CD1c-positive myeloid dendritic cell (primary cell): ENCODE results near the gene DHX35.
A peak's percentile ranks its signal among the peaks of the same experiment; 100 is the strongest.
"Not testable (repeated sequence)": the region's sequence is repeated elsewhere in the genome, so short reads cannot be mapped to it uniquely, and the experiment has no call there.

Experiments
- DNase-seq: peaks from one replicate; pipeline ENCODE4 v3.0.0-alpha.2; 2016; ENCODE audit errors: extremely low spot score

Gene DHX35

DNA sequence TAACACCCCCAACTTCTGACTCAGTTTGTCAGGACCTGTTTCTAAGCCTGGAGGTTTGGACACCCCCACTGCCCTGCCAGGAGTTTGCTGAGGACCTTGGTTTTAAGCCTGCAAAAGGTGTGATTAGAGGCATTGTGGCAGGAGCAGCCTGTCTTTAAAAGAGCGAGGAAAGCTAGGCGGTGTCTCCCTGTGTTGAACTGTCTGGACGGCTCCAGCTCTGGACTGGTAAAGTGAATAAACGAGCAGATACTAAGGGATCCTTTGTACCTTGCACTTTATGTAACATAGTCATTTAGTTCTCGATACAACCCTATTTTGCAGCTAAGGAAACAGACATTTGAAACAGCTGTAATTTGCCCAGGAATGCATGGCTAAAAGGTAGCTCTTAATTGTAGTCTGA is 21.5 kb upstream of the DHX35 start:
- no peak for DNase-seq

GRCh38 chr20:38941726-38942389 is 20.3 kb upstream of the DHX35 start:
- no peak for DNase-seq

- DNase-seq = no peak
Measured at GRCh38 chr20:38945012-38945411, 17.1 kb upstream of the DHX35 start.

GRCh38 chr20:38946836-38947235 is 15.3 kb upstream of the DHX35 start:
- no peak for DNase-seq

DNA sequence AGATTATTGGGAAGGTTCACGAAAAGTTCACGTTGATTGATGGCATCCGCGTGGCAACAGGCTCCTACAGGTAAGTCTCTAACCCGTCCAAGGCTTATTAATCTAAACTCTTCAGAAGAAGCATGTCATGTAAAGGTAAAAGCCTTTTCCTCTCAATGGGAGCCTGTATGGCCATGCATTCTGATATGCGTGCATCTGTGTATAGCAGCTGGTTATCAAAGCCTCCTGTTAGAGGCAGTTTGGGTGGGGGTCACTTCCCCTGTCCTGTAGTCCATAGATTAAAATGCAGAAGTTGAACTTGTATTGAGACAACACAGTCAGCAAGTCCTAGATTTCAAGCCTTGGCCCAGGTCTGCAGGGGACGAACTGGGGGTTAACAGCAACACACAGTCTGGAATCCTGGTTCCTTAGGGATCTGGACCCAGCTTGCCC is 14.2 kb upstream of the DHX35 start:
- no peak for DNase-seq

DNA sequence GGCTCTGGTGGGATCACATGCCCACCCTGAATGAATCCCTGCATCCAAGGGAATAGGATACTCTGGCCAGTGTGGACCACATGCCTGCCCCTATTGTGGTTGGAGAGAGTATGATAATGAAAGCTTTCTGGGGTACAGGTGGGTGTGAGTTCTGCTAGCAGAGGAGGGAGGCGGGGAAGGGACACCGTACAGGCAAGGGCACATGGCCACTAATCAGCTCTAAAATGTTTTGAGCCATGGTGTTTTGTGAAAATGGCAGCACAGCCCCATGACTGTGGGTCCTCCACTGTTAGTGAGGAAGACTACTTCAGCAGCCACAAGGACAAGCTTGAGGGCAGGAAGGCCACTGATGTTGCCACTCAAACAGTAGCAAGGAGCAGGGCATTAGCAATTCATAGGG is 11.9 kb upstream of the DHX35 start:
- no peak for DNase-seq

- no peak for DNase-seq
Measured at GRCh38 chr20:38951611-38952010, 10.5 kb upstream of the DHX35 start.

GRCh38 chr20:38952153-38952552 is 10.0 kb upstream of the DHX35 start:
- no peak for DNase-seq

- DNase-seq = no peak
Measured at GRCh38 chr20:38953630-38954340, 8.4 kb upstream of the DHX35 start.

- no peak for DNase-seq
Measured at GRCh38 chr20:38957235-38957876, 4.8 kb upstream of the DHX35 start.

DNA sequence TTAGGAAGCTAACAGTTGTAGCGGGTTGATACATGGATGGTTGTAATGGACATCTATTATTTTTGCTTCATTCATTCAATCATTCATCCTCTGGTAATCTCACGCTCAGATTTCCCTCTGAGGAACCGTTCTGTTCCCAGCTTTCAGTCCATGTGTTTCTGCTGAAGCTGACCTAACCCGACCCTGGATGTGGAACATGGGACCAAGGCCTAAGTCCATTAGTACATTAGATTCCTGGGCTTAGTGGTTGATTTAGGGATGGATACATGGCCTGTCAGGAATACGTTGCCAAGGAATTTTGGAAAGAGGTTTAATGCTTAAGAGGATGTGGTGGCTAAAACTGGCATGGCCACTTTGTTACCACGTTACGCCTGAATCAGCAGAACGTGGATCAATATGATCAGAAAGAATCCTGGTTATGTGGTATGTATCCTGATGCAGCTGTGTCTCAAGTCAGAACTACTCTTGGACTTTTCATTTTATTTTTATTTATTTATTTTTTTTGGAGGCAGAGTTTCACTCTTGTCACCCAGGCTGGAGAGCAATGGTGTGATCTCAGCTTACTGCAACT is 4.1 kb upstream of the DHX35 start:
- DNase-seq = no peak

DNA sequence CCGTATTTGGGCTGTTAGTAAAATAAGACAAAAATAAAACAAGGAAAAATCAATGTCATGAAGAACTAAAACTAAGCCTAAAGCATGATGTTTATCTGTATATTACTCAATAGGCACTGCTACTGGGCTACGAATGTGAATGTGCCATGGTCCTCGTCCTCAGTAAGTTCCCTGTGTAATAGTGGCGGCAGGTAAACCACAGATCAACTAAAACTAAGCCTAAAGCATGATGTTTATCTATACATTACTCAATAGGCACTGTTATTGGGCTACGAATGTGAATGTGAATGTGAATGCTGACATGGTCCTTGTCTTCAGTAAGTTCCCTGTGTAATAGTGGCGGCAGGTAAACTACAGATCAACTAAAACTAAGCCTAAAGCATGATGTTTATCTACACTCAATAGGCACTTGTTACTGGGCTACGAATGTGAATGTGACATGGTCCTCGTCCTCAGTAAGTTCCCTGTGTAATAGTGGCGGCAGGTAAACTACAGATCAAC is 1.9 kb upstream of the DHX35 start:
- not testable (repeated sequence) for DNase-seq

DNA sequence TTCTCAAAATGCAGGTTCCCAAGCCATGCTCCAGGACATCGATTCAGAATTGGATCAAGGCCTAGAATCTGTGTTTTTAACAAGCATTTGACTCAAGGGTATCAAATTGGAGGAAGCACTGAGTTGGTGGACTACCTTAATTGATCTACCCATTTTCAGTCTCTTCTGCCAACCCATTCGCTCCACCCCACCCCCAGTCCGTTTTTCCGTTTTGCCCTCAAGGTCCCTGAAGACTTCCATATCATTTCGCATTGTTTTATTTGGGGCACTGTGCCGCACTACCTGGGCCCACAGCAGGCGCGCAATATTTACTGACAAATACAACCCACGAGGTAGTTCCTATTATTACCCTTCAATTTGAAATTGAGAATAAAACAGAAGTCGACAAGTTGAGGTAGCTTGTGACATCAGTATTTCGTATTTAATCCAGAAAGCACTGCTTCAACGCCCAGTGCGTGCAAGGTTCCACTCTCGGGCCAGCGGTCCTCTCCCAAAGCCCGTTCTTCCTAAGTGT is 557 bp upstream of the DHX35 start:
- no peak for DNase-seq

GRCh38 chr20:38962928-38963401 is 821 bp downstream of the DHX35 start:
- peak; percentile 46 for DNase-seq

DNA sequence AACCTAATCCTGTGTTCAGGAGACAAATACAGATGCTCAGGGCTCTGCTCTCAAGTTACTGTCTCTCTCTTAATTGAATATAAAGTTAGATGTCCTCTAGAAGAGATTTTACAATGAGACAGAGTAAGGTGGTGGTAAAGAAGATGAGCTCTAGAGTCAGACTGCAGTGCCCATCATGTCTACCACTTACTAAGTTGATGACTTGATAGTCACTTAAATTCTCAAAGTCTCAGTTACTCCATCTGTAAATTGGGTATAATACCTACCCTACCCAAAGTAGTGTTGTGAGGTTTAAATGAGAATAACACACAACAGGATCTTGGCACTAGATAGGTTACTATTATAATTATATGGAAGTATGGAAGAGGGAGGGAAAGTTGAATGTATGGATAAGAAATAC is 1.6 kb downstream of the DHX35 start:
- DNase-seq = no peak

- DNase-seq = no peak
Measured at GRCh38 chr20:38965264-38965663, 3.1 kb downstream of the DHX35 start.

DNA sequence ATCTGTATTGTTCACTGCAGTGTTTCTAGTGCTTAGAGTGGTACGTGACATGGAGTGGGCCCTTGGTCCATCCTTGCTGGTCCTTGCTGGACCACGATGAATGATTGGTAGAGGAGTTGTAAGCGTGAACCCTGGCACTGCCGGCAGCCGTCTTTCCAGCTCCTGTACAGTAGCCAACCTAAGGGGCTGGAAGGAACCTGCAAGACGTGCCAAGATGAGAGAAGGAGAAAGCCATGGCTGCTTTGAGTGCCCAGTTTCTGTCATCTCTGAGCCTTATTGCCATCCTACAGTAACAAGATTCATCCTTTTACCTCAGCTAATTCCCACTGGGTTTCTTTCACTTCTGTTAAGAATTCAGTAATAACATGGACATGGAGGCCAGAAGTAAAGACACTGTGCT is 5.9 kb downstream of the DHX35 start:
- DNase-seq = no peak

DNA sequence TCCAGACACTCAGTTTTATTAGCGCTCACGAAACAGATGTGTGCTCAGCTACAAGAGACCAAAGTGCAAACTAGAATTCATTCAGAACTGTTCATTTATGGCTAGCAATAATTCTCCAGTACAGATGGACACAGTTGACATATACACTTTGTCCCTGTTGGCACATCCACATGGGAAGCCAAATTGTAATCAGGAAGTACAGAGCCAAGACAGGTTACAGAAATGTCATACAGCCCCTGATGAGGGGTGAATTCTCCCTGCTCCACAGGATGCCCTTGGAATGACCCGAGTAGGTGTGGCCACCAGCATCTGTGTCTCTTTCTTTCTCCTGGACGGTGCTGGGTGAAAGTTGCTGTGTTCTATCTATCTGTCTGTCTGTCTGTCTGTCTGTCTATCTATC is 7.6 kb downstream of the DHX35 start:
- no peak for DNase-seq

- DNase-seq = no peak
Measured at GRCh38 chr20:38970302-38970701, 8.2 kb downstream of the DHX35 start.

DNA sequence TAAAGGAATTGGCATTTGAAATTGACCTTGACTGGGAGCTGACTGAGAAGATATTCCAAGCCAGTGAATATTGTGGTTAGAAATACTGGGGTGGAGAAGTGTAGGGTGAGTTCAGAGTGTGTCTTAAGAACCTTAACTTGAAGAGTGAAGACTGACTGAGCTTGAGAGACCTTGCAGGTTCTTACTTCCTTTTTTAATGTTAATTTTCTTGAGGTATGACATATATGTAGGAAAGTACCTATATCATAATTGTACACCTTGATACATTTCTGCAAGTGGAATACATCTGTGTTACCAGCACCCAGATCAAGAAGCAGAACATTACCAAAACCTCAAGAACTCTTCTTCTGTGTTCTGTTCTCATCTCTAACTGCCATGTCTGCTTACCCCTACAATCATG is 11.0 kb downstream of the DHX35 start:
- no peak for DNase-seq

GRCh38 chr20:38973645-38974044 is 11.5 kb downstream of the DHX35 start:
- DNase-seq = no peak

- no peak for DNase-seq
Measured at GRCh38 chr20:38975539-38976120, 13.5 kb downstream of the DHX35 start.
